NCI-H1694 (cell line): ENCODE results near the gene SLTM.
A peak's percentile ranks its signal among the peaks of the same experiment; 100 is the strongest.
"Not testable (repeated sequence)": the region's sequence is repeated elsewhere in the genome, so short reads cannot be mapped to it uniquely, and the experiment has no call there.

Experiments
- DNase-seq: peaks from one replicate; lab custom pipeline; 2025; lab: John Stamatoyannopoulos, UW

SLTM gene

DNA sequence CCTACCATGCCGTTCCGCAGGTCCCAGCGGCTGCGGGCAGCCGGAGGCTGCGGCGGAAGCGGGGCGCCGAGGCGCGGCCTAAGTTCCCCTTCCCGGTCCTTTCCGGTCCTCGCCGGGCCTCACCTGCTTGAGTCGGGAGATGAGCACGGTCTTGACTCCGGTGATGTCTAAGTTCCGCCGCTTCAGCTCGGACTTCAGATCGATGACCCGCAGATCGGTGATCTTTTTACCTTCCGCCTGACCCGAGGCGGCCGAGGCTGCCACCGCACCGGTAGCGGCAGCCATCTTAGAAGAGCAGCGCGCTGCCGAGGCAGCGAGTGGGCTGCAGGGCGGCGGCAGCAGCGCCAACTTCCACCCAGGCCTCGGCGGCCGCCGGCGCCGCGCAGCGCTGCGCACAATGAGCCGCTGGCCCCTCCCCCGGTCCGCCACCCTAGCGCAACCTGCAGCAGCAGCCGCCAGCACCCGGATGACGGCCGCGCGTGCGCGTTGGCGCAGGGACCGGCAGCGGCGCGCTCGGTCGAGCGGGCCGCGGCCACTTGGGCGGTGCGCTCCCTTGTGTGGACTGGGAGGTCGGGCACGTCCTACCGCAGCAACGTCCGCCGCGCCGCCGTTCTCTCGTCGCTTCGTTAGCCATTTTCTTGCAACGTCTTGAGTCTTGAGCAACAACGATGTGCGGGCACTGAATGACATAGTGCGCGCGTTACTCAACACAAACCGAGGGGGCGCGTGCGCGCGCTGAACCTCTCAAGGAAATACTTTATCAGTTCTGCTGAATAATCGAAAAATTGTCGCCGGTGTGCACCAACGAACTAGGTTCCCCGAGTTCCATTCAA lies at the start of gene SLTM:
TSS of gene SLTM (minus strand) at position 399 of the 833 bp plus-strand sequence. CDS start at position 285, 114 bp downstream.
- DNase-seq = peak; percentile 65

DNA sequence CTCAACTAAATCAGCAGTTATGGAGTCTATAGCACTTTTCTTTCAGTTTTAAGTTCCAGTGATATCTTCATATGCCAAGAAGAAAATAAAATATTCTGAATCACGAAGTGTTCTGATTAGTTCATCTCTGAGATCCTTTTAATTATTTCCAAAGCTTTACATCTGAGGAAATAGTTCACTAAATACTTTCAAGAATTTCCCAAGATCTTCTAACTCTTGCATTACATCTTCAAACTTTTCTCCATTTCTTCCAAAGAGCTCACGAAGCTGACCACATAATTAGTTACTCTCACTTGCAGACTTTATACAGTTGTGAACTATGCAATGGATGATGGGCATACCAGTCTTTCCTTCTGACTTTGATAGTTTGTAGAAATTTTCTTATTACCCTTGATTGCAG lies 49.8 kb upstream of the SLTM start:
- no peak for DNase-seq

DNA sequence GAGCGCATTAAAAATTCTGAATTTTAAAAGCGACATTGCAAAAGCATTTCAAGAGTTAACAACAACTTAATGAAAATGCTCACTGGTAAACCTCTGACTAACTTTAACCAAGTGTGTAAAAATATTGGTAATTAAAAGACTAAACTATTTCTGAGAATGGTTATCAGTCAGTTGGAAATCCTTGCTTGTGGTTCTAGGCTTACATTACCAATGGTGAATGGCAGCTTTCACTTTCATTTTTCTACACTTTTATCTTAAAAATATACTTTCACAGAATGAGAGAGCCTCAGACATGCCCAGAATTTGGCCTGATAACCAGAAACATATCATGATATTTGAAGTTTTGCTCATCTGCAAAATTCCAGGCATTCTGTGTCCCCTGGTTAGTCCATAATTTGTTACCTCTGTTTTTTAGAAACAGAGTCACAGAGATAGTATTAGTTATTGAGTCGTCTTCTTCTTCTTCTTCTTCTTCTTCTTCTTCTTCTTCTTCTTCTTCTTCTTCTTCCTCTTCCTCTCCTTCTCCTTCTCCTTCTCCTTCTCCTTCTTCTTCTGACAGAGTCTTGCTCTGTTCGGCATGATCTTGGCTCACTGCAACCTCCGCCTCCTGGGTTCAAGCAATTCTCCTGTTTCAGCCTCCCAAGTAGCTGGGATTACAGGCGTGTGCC lies 48.5 kb upstream of the SLTM start:
- DNase-seq = no peak

DNA sequence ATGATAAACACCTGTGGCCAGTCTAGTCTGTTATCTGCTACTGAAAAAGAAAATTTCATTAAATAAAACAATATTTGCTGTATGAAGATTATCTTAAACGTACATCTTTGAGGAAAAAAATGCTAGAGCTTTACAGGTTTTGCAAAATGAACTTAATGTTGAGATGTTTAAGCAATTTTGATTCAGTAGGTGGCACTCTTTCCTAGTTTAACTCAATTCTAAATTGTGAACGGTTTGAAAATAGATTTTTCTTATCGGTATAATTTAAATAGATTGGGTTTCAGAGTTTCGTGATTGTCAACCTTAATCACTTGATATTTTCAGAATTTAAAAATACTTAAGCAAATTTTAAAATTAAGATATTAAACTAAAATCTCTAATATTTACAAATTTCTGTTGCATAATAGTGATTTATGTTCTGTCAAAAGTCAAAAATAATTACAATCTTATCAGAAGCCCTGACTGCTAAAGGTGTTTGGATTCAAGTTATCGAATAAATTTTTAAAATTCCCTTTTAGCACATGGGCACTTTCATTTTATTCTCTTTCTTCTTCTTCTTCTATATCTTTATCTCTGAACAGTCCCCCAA lies 47.0 kb upstream of the SLTM start:
- DNase-seq = peak; percentile 10

DNA sequence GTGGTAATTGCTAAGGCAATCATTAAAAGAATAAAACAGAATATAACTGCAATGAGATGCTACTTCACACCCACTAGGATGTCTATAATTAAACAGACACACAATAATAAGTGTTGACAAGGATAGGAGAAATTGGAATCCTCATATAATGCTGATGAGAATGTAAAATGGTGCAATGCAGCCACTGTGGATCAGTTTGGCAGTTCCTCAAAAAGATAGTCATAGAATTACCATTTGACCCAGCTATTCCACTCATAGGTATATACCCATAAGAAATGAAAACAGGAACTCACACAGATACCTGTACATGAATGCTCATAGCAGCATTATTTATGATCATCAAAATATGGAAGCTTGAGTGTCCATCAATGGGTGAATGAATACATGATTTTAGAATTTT lies 44.4 kb upstream of the SLTM start:
- DNase-seq = no peak

DNA sequence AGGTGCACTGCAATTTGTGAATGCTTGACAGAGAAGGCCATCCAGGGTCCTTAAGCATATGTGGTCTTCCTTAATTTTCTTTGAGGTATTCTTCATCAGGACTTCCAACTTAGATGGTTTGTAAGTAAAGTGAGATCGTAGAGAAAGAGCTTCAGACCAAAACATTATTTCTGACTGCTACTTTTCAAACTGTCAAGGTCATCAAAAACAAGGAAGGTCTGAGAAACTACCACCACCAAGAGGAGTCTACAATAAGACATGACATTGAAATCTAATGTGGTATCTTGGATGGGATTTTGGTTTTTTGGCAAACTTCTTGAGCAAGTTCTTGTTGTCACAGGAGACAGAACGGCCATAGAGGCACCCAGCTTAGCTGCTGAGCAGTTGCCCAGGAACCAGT lies 34.0 kb upstream of the SLTM start:
- DNase-seq = no peak

DNA sequence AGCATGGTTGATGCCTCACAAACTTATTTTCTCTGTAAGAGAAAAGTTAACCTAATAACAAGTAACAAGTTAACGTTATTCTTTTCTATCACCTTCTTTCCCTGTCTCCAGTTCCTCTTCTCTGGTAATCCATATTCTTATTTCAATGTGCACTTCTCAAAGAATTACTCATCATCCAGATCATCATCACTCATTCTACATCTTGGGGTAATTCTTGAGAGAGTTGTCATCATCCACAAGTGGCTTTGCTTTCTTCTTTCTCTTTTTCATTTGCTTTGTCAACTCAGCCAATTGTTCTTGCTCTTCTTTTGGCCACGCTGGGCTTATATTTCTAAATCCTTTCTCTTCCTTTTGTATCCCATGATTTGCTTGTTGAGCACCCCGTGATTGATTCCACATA lies 33.2 kb upstream of the SLTM start:
- DNase-seq = no peak

DNA sequence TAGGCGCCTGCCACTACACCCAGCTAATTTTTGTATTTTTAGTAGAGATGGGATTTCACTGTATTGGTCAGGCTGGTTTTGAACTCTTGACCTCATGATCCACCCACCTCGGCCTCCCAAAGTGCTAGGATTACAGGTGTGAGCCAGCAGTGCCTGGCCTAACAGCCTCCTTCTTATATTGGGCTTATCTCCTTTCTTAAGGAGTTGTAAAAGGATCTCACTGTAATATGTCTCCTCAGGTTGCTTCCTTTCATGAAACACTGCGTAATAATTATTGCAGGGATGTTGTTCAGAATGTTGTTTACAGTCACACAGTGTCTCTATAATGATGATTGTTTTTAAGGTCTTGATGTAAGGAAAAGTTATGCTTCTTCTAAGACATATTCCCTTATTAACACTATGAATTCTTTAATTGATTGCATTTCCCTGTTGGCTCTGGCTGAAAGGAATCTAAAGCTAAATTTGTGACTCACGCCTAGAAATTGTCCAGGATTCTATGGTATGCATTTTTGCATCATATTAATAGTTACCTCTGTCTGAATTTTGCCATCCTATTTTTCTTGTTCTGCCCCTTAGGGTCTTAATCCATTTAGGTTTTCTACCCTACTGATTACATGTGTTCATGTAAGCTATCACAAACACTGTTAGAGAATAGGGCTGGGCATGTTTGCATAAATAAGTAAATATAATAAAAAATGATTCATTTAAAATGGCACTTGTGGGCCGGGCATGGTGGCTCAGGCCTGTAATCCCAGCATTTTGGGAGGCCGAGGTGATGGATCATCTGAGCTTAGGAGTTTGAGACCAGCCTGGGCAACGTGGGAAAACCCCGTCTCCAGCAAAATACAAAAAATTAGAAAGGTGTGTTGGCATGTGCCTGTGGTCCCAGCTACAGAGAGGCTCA lies 29.4 kb upstream of the SLTM start:
- no peak for DNase-seq

DNA sequence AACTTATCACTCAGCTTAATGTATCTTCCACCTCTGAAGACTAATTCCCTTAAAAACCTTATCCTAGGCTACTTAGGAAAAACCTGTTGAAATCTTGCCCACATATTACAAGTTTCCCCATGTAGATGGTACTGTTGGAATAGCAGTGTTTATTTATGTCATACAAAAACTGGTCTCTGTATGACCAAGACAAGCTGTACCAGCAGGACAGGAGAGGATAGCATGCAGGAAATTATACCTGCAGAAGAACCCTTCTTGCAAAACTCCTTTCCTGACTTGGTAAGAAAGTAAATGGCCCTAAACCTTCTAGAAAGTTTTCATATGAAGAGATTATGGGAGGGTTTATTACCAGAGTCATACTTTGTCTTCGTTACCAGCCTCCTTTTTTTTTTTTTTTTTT lies 28.7 kb upstream of the SLTM start:
- no peak for DNase-seq

DNA sequence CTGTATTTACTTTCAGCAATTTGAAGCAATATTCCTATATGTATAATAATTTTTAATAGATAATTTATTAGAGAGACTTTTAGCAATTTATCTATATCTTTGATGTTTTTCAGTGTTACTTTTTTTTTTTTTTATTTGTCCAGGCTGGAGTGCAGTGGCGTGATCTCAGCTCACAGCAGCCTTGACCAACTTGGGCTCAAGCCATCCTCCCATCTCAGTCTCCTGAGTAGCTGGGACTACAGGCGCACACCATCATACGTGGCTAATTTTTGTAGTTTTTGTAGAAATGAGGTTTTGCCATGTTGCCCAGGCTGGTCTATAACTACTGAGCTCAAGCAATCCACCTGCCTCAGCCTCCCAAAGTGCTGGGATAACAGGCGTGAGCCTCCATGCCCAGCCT lies 25.3 kb upstream of the SLTM start:
- DNase-seq = no peak

DNA sequence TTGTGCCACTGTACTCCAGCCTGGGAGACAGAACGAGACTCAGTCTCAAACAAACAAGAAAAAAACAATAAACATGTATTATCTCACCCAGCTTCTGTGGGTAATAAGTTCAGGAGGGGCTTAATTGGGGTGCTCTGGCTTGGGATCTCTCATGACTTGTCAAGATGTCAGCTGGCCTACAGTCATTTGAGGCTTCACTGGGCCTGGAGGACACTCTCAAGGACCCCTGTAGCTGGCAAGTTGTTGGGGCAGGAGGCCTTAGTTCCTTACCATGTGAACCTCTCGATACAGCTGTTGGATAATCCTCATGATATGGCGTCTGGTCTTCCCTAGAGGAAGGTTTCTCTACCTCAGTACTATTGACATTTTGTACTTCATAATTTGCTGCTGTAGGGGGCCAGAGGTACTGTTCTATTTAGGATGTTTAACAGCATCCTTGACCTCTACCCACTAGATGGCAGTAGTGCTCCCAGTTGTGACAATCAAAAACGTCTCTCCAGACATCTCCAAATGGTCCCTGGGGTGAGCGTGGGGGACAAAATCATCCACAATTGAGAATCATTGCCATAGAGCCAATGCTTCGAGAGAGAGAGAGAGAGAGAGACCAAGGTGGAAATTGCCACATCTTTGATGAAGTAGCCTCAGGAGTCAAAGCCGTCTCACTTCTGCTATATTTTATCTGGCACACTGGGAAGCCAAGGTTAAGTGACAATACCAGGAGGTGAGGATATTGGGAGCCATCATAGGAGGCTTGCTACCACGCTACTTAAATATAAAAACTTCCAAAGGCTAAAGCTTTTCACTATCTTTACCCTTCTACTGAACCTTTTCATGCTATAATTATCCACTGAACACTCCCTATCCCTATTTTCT lies 23.9 kb upstream of the SLTM start:
- peak; percentile 58 for DNase-seq

DNA sequence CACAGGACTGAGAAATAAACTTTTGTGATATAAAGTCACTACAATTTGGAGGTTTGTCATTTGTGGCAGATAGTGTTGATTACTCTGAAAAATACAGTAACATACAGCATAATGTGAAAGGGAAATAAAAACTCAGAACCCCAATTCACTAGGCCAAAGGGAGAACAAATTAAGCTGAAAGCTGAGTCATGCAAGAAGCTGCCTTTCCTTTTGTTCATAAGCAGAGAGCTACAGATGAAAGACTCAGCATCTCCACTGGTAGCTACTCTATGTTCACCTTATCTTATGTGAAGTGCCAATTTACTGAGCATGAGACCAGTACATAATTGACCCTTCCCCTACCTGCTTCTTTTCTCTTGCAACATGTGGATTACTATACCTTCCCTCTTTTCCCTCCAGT lies 19.3 kb upstream of the SLTM start:
- DNase-seq = no peak

DNA sequence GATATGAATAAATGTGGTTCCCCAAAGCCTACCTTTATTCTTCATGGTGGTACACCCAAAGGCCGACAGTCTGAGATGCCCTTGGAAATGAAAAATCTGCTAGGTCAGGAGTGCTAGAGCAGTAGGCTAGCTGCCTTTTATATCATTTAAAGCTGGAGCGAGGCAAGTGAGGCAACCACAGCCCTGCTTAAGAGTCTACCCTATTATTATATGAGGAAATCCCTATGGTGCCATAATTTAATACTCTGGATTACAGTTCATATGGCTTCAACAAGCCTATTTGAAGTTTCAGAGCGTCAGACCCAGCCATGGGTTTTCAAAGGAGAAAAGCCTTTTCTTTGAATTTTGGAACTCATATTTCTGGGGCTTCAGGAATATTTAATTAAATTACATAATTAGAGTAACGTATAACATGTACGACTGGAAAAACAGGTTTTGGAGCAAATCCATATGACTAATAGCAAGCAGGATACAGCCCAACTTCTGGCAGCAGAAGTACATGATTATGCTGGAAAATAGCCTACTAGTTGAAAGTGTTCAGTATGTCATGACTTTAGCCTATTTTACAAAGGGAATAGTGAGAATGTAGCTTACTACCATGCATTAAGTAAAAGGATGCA lies 18.0 kb upstream of the SLTM start:
- DNase-seq = no peak

DNA sequence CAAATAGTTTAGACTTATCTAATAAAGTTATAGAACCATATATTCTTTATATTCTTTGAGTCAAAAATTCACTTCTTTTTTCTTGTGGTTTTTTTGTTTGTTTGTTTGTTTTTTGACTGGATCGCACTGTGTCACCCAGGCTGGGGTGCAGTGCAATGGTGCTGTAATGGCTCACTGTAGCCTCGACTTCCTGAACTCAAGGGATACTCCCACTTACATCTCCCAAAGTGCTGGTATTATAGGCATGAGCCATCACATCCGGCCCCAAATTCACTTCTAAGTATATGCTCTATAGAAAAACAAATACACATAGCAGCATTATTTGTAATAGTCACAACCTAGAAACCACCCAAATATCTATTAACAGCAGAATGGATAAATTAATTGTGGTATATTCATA lies 13.7 kb upstream of the SLTM start:
- no peak for DNase-seq

DNA sequence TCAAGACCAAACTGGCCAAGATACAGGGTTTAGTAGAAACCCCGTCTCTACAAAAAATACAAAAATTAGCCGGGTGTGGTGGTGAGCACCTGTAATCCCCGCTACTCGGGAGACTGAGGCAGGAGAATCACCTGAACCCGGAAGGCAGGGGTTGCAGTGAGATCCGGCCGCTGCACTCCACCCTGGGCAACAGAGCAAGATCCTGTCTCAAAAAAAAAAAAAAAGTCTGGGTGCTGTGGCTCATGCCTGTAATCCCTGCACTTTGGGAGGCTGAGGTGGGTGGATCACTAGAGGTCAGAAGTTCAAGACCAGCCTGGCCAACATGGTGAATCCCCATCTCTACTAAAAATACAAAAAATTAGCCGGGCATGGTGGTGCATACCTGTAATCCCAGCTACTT lies 1.5 kb upstream of the SLTM start:
- not testable (repeated sequence) for DNase-seq

DNA sequence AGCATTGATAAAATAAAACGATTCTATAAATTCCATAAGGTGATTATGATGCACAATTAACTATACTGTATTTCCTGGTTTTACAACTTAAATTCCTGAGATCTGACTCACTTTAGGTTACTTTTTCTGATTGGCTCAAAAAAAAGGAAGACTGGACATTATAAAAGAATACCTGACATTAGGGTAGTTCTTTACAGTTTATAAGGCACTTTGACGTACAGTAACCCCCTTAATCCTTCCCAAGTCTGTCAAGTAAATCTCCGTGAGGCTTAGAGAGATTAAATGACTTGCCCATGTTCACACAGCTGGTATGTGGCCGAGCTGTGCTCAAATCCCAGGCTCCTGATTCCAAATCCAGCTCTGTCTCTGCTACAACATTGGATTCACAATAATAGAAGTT lies 1.0 kb upstream of the SLTM start:
- no peak for DNase-seq

DNA sequence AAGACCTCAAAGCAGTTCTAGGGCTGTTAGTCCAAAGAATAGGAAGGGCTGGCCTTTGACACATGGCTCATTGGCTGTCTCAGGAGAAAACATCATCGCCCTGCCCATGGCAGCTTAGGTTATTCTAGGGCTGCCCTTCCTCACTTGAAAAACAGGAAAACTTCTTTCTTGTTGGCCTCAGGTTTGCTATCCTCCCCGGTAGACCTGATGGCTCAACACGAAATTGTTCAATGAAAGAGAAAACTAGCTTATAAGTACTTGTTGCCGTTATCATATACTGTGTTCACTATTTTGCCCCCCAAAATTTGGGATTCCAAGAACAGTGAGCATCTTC lies 602 bp upstream of the SLTM start:
- no peak for DNase-seq

DNA sequence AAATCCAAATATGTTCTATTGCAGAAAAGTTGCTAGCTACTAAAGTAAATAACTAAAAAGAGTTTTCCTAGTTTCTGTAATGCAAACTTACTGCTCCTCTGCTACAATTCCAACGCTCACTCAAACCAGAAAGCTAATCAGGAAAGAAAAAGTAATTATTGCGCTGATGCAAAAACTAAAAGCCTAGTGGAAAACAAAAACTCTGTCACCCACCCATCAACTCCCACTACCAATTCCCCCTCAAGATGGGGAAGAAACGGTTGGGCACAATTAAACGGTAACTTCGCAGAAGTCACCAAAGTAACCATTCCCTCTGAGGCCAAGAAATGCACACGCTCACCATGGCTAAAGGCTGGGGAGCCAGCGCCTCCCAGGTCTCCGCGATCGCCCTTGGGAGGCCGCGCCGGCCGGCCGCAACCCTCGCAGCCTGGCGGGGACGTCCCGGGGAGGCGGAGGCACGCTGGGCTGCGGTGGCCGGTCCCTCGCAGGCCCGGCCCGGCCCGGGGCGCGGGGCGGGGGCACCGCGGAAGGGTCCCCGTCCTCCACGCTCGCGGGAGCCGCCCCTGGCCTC lies 684 bp downstream of the SLTM start:
- DNase-seq = no peak

DNA sequence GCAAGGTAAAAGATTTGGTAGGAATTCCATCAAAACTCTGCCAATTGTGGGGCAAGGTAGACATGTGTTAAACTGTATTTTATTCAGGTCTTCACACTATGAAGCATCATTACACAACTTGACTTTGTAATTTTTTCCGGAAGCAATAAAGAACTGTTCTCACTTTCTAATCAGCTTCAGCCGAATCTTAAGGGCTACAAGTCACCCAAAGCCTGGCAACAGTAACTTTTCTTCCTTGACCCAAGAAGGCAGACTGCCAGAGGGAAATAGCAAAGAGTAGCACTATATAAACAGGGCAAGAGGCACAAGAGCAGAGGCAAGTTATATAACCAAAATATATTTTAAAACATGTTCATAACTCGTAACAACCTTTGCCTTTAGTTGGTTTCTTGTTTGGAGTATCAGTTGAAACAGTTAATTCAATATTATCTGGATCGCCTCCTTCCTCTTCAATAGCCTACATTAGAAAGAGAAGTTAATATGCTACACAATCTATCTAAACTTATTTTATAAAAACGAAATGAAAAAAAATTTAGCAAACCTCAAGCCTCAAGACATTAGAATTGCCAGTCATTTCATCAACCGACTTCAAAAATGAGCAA lies 1.4 kb downstream of the SLTM start:
- DNase-seq = no peak

DNA sequence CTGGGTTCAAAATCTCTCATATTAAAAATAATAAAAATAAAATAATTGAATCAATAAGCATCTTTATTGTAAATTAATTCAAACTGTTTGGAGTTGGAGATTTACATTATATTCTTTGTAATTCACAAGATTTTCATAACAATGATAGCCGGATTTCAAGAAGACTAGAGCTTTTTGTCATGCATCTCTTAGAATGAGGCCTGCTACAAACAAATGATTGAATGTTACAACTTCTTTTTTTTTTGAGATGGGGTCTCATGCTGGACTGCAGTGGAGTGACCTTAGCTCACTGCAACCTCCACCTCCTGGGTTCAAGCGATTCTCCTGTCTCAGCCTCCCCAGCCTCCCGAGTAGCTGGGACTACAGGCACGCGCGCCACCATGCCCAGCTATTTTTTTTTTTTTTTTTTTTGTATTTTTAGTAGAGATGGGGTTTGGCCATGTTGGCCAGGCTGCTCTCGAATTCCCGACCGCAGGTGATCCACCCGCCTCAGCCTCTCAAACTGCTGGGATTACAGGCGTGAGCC lies 3.5 kb downstream of the SLTM start:
- DNase-seq = no peak
